Germinal center (tissue), 1 donor: ENCODE measurements around the gene SEPTIN11.
"Not testable (repeated sequence)": the region's sequence is repeated elsewhere in the genome, so short reads cannot be mapped to it uniquely, and the experiment has no call there.

ENCODE experiments used
- DNase-seq: peaks from one replicate; pipeline ENCODE4 v3.0.0; 2012; ENCODE audit warnings: mixed read lengths, low spot score

Gene SEPTIN11

DNA sequence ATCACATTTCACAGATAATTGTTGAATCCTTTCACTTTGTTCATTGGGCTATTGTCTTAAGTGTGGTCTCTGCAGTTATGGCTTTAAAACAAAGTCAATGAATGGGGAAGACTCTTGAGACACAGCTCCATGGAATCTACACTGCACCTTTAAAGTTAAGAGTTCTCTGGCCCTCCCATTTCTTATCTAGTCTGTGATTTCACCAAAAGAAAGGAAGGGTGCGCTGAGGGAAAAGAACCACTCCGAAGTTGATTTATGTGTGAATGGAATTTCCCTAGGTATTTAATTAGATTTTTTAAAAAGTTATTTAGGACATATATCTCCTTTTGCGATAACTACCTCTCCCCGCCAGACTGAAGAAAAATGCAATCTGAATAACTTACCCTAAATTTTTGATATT is 2.5 kb downstream of the SEPTIN11 start:
- no peak for DNase-seq

DNA sequence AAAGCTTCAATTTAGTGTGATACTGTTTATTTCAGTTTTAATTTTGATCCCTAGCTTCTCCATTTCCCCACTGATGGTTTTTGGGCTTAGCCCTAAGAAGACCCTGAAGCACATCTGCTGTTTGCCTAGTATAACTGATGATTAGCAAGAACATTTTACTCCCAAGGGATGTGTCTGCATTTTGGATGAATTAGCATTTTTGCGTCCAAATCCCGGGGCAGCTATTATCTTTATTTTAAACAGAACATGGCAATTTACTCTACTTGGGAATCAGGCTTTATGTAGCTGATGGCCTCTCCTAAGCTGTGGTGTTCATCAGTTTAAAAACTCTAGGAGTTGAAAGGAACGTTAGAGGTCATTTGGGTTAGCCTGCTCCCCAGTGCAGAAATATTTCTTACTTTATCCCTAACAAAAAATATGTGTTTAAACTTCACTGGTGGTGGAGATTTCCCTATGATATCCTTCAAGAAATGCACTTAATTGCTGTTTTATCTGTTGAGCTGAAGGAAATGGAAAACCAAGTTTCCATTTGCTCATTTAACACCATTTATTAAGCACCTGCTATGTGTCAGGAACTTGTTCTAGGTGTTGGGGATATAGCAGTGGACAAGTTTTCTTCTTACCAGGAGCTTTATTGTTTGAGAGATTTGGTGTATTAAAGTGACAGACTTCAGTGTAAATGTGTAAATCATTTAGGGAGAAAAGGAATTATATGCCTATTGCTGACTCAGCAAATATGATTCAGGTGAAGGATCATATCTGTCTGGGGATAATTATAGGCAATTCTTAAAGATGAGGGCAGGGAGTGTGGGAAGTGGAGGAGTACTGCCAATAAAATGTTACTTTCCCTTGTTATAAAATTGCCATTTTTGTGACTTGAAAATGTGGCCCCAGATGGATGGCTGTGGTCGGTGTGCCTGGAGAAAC is 3.4 kb downstream of the SEPTIN11 start:
- no peak for DNase-seq

DNA sequence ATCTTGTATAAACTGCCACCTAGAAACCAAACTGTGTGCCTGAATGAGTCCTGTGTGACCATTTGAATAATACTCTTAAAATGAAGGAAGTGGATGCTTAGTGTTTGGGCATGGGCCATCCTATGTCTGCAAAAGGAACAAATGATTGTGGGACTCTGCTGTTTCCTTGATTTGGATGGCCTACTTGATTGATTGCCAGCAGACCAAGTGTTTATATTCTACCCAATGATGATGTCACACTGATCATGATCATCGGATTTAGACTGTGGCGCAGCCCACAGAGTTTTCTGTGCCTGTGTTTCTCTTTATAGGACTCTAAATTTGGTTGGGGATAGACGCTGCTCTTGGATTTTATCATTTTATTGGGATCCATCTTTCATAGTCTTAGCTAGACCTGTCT is 4.4 kb downstream of the SEPTIN11 start:
- DNase-seq: no peak

DNA sequence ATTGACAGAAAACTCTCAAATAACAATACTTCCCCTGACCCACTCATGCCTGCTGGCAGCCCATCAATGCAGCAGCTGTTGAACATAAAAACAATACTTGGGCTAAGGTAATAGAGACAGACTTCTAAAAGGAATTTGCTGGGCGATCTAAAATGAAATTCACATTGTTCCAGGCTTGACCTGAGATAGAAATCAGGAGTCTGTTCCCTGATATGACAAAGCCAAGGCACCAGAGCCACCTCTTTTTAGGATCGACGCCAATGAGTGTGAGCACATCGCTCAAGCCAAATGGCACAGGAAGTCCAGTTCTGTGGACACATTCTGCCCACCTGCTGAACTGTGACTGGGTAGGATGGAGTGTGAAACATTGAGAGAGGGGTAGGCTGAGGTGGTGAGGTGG is 4.9 kb downstream of the SEPTIN11 start:
- no peak for DNase-seq

DNA sequence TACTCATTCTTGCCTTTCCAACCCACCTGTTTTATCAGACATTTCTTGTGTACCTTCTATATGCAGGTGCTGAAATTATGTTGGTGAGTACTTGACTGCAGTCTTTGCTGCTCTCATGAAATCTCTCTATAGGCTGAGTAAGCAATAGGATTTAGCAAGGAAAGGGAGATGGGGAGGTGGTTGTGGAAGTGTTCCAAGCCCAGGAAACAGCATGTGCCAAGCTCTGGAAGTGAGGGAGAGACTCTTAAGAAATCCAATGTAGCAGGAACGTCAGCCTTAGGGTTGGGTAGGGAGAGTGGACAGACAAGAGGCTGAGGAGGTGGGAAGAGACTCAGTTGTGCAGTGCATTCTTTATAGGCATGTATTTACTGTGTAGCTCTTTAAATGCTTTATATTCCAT is 5.6 kb downstream of the SEPTIN11 start:
- DNase-seq: no peak

DNA sequence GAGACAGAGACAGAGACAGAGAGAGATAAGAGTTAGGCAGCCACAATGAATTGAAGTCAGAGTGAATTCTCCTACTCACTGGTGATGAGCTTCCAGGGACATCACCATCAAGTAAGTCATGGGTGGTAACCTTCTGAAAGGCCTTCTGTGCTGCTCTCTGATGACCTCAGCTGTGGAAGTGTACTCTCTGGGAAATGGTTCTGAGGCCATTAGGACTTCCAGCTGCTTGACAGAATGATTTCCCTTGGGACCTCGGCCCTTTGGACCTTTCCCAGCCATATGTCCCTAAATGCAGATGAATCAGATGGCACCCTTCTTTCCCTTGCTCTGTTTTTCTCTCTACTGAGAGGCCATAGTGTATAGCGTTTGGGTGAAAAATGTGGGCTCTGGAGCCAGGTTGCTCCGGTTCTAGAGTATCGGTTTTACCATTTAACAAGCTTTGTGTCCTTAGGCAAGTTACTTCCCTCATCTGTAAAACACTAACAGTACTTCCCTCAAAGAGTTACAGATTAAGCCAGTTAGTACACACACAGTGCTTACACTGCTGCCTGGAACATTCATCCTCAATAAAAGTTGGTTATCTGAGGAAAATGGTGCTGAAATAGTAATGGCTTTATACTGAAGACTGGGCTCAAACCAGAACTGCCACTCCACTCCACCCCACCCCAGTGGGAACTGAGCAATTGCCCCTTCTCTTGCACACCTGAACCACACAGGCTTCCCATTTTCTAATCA is 7.6 kb downstream of the SEPTIN11 start:
- DNase-seq: no peak

DNA sequence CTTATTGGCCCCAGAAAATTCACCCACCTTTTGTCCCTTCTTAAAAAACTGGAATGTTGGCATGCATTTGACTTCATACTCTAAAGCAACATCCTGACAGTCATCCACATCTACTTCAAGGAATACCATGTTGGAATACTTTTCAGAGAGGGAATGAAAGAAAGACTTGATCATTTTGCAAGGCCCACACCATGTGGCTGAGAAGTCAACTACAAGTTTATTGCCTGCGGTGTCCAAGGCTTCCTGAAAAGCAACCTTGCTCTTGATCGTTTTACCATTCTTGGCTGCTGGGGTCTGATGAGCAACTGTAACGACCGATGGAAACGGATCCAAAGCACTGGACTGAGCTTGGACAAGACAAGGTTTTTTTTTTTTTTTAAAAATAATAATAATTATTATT is 9.3 kb downstream of the SEPTIN11 start:
- no peak for DNase-seq

DNA sequence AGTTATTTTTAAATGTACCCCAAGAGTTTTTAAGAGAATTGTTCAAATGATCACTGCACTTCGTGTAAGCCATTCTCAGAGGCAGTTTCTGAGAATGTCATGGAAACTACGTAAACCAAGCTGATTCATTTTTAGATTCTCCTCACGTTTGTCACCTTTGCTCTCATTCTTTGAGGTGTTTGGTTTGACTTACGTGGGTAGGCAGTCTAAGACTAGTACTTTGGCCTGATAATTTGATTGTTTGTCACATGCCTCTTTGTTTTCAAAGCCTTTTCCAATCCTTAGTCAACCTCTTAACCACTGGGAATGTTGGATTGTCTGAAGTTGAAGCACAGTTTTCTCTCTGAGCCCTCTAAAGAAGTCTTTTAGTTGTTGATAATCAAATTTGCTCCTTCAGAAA is 10.5 kb downstream of the SEPTIN11 start:
- DNase-seq: no peak

DNA sequence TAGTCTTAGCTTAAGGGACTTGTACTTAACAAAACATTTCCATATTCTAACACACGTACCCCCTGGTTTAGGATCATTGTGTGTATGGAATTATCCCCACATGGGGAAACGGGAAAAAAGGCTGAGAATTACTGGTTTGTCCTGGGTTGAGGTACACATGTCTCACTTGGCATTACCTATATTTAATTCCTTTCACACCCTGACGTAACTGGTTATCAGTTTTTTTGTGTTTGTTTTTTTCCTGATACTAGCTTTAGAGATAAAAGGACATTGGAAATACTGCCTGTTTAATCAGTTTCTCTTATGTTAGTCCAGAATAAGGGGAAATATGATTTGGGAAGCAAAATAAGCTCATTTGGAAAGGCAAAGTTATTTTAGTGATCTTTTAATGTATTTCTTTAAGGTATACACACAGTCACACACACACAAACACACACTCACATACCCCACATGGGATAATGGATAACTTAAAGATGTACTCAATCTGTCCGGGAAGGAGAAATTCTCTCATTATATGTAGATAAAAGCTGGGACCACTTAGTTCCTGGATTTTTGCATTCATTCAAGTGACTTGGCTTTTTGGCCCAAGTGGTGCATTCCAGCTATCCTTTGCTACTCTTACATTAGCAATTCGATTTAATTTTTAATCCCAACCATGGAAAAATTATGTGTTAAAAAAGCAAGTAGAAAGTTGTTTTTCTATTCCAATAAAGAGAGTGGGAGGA is 13.0 kb downstream of the SEPTIN11 start:
- DNase-seq: no peak

DNA sequence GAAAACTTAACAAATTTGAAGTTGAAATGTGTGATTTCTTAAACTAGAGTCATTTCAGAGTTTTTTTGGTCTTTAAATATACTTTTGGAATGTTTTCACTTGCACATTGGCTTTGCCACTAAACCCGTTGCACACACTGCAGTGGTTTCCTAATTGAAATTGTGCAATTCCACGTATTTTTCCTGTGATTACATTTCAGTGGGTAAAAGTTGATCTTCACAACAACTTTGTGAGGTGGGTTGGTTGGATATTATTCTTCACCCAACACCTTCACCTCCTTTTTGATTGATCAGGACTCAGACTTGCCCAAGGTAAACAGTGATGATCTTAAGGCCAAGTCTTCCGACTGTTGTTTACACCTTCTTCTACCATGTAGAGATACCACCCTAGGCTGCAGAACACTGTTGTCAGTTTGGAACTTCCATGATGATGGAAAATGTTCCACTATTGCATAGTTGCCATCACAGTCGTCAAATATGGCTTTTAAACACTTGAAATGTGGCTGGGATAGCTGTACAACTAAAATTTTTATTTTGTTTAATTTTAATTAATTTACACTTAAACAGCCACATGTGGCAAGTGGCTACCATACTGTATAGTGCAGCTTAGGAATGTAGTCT is 13.7 kb downstream of the SEPTIN11 start:
- DNase-seq: no peak

DNA sequence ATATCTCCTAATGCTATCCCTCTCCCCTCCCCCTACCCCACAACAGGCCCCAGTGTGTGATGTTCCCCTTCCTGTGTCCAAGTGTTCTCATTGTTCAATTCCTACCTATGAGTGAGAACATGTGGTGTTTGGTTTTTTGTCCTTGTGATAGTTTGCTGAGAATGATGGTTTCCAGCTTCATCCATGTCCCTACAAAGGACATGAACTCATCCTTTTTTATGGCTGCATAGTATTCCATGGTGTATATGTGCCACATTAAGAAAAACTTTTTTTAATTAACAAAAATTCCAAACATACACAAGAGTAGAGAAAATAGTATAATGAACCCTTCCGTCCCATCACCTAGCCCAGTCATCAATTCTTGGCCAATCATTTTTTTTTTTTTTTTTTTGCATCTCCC is 14.4 kb downstream of the SEPTIN11 start:
- not testable (repeated sequence) for DNase-seq

DNA sequence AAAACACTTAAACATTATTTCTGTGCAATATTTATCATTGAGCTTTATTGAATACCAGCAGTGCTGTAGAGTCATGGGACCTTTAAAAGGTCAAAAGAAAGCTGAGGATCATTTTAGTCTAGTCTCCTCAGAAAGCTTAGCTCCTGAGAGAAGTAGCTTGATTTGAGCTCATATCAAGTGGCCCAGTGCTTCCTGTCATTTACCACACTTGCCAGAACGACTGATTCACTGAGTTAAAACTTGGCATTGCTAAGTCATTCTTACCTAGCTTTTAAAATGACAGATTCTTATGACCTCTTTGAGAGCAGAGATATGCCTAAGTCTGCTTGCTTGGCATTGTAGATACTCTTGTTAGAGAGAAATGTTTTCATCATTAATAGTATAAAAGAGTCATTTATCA is 15.2 kb downstream of the SEPTIN11 start:
- DNase-seq: no peak

DNA sequence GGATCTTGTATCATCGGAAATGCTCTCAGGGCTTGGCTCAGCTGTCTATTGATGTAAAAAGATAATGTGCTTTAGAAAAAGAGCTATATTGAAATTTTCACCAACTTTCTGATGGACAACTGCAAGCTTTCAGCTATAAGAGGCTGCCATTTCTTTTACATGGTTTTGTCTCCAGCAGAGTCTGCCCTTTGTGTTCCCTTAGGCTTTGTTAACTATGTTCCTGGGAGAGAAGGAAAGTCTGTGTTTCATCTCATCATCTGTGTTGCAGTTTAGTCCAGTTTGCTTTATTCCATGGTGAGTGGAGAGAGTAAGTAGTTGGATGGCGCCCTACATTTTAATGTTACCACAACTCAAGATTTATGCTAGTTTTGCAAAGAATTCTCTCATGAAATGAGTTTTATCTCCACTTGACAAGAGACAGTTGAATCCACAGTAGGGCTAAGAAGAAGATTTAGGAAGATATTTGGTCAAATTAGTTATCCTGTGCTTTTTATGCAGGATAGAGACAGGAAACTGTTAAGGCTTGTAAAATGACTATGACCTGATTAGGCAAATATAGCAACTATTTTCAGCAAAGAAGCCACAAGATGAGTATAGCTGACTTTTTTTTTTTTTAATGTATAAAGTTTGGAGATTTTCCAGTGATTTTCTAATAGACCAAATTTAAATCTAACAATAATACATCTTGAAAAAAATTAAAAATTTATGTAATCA is 16.5 kb downstream of the SEPTIN11 start:
- DNase-seq: no peak

DNA sequence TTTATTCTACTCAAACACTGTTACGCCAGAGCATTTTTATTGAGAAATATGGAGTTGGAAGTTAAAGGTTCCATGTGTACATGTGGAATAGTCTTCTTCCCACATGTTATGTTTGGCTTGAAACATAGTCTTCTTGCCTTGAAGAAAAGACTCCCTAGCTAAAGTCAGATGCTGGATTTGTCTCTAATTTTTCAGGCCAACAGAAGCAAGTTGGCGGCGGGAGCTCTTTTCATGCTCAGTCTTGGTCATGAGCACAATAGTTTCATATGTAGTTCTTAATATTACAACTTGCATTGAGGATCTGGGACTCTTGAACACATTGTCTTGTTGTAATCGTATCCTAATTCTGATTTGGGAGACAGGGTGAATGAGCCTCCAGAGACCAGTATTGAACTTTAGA is 19.4 kb downstream of the SEPTIN11 start:
- no peak for DNase-seq

DNA sequence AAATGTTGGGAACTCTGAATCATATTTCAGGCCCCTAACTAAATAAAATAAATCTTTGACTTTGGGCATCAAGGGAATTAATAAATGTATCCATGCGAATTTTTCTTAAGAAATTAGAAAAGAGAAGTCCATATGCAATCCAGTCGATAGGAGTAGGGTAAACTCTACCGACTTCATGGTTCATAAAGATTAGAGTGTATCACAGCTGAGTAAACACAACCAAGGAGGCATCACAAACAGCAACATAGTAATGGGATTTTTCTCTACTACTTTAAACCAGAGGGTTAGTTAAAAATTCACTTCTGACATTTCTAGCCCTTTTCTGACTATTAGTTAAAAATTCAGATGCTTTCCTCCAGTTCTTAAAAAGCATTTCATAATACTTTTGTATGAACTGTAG is 19.9 kb downstream of the SEPTIN11 start:
- no peak for DNase-seq

DNA sequence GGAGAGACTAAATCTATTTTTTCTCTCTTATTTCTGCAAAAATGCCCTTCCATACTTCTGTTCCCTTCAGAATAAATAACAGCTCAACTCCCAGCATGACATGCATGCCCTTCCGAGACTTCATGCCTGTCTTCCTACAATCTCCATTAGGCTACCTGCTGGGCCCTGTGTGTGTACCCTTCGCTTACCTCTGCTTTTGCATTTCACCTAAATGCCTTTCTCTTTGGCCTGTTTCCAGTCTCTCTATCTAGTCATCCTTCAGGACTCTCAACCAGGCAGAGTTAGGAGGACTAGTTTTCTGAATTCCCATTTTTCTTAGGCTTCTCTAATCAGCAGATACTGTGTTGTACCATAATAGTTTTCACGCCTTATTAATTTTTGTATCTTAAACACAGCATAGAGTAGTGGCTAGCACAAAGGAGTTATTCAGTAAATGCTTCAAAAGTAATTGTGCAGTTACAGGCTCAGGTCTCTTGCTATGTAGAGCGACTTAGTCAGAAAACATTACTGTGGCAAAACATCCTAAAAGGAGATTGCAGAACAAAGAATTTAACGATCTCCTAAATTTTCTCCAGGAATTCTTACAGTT is 20.5 kb downstream of the SEPTIN11 start:
- no peak for DNase-seq

DNA sequence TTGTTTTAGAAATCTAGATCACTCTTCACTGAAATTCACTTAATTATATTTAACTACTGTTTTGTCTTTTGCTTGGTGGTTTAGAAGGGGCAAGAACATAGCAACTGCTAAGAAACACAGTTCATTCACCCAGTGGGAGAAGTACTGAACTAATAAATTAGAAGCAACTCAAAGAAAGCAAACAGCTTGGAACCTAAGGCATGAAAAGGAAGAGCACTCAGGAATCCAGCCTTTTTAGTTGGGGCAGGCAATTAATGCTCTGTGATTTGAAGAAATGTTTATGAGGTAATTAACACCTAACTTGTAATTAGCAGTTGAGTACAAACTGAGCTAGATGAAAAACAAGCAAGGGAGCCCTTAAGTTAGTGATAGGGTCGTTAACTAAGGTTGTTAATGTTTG is 22.8 kb downstream of the SEPTIN11 start:
- DNase-seq: no peak

DNA sequence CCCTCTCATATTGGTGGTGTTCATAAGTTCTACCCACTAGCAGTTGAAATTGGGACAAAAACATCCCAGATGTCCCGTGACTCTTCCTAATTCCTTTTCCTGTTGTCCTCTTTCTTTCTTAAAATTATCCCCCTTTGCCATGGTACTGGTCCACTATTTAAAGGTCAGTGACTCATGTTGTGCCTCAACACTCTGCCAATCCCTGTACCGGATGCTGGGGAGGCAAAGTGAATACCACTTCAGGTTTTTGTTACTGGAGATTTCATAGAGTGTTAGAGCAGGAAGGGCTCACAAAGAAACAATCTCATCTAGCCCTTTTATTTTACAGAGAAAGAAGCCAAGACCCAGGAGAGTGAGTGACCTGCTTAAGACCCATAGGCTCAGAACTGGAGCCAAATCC is 24.6 kb downstream of the SEPTIN11 start:
- no peak for DNase-seq

DNA sequence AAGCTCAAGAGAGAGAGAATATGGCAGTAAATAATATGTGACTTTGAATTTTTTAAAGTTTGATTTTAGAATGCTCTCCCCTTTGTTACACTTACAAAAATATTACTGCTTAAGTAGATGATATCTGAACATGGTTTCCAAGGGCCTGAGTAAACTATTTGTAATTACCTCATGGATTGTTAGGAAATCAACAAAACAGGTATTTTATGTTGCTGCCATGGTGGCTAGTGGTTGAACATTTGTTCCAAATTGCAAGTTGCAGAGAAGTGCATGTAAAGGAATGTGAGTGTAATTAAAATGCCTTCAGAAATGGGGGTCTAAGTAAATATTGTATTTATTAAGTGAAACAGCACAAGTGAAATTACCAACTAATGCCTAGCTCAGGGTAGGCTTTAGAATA is 27.6 kb downstream of the SEPTIN11 start:
- DNase-seq: no peak

DNA sequence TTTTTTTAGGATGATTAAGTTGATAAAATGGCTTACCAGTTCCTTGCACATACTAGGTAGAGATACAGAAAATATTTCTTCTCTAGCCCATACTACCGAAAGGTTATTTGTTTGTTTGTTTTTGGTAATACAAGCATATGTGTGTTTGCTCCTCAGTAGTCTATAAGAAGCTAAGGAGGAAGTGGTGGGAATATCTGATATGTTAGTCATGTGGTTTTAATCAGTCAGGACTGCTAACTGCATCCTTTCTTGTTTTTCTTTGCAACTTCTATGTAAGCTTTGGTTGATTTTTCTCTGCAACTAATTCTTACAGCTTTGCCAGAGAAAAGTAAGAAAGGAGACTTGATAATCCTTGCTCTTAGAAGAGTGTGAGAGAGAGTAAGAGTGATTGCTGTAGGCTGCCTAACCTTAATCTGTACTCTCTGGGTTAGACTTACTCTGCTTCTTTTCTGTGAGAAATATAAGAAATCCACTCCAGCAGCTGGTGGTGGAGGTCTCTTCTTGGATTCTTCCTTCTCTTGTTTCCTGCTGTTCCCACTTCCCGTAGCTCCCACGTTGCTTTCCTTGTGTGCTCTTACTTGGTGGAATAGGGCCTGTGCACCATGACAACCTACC is 28.3 kb downstream of the SEPTIN11 start:
- no peak for DNase-seq

DNA sequence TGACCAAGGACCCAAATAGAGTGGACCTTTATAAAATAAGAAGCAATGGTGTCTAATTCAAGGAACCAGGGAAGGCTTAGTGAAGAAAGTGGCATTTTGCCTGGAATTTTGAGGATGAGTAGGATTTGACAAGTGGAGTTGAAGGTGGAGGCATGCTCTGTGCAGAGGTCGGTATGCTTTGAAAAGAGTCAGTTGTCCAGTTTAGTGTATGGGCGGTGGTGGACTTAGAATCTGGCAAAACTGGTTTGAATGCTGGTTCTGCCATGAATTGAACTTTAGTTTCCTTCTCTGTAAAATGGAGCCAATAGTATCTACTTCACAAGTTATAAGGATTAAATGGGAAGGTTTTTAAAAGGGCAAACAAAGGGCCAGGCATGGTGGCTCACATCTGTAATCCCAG is 29.7 kb downstream of the SEPTIN11 start:
- DNase-seq: no peak
